Neural cell (in vitro differentiated cells): ENCODE results near the gene TECPR2. TPM values are rescaled to one million over a fixed set of nuclear protein-coding genes. Genes with fewer than 3 reads are reported as not detected.

Experiments
- H2AFZ ChIP-seq: fragments of 200-600, 300-800 bp; sonication (generic), shearing (Covaris generic); 2 replicates; pipeline ENCODE4 v1.6.0; 2014; ENCODE audit warnings: low read depth, mild to moderate bottlenecking, antibody characterized with exemption, low read length, moderate library complexity
- H3F3A ChIP-seq: fragments of 200-600 bp; shearing (Covaris generic); 2 replicates; pipeline ENCODE4 v1.6.1; 2016; ENCODE audit warnings: mild to moderate bottlenecking, moderate library complexity, mixed read lengths, antibody characterized with exemption, low read length; ENCODE audit not compliant: insufficient read depth, poor library complexity, severe bottlenecking
- H3K27ac ChIP-seq: fragments of 200-600, 300-800 bp; sonication (generic), shearing (Covaris generic); 2 replicates; pipeline ENCODE4 v1.5.1; 2014; ENCODE audit warnings: mild to moderate bottlenecking, low read length, moderate library complexity
- H3K27me3 ChIP-seq: fragments of 300-800, 200-600 bp; sonication (generic), shearing (Covaris generic); 2 replicates; pipeline ENCODE4 v1.6.0; 2014; ENCODE audit warnings: mild to moderate bottlenecking, low read depth, low read length, moderate library complexity; ENCODE audit not compliant: insufficient read depth
- H3K36me3 ChIP-seq: fragments of 300-800, 200-600 bp; sonication (generic), shearing (Covaris generic); 2 replicates; pipeline ENCODE4 v1.5.1; 2014; ENCODE audit warnings: mild to moderate bottlenecking, antibody characterized with exemption, low read length, moderate library complexity; ENCODE audit not compliant: insufficient read depth
- H3K4me2 ChIP-seq: fragments of 300-800, 200-600 bp; sonication (generic), shearing (Covaris generic); 2 replicates; pipeline ENCODE4 v1.6.0; 2014; ENCODE audit warnings: mild to moderate bottlenecking, low read length
- H3K4me3 ChIP-seq: fragments of 300-800, 200-600 bp; sonication (generic), shearing (Covaris generic); 2 replicates; pipeline ENCODE4 v1.5.1; 2014; ENCODE audit warnings: mild to moderate bottlenecking, low read length, moderate library complexity
- H3K79me2 ChIP-seq: fragments of 200-600 bp; shearing (Covaris generic); replicated peaks from 2 replicates; pipeline ENCODE4 v1.6.0; 2014; ENCODE audit warnings: mild to moderate bottlenecking, low read length, moderate library complexity; ENCODE audit not compliant: insufficient read depth
- H3K9ac ChIP-seq: fragments of 300-800, 200-600 bp; sonication (generic), shearing (Covaris generic); 2 replicates; pipeline ENCODE4 v1.6.1; 2016; ENCODE audit warnings: mild to moderate bottlenecking, low read length, mixed read lengths
- H3K9me2 ChIP-seq: fragments of 200-600 bp; shearing (Covaris generic); 2 replicates; pipeline ENCODE4 v1.6.1; 2016; ENCODE audit warnings: mild to moderate bottlenecking, low read length, mixed read lengths; ENCODE audit not compliant: insufficient read depth
- H3K9me3 ChIP-seq: fragments of 200-600, 300-800 bp; sonication (generic), shearing (Covaris generic); 2 replicates; pipeline ENCODE4 v1.6.1; 2016; ENCODE audit warnings: mild to moderate bottlenecking, mixed run types, low read length, moderate library complexity, mixed read lengths
- H4K20me1 ChIP-seq: fragments of 200-600 bp; shearing (Covaris generic); 2 replicates; pipeline ENCODE4 v1.6.1; 2016; ENCODE audit warnings: mild to moderate bottlenecking, mixed run types; ENCODE audit not compliant: insufficient read depth
- CTCF ChIP-seq: fragments of 450-650 bp; IDR thresholded peaks from 2 replicates; pipeline ENCODE4 v1.5.1; 2014; ENCODE audit warnings: antibody characterized with exemption, mild to moderate bottlenecking, moderate library complexity; ENCODE audit not compliant: poor library complexity, severe bottlenecking
- EP300 ChIP-seq: fragments of 450-650 bp; conservative IDR thresholded peaks from 2 replicates; pipeline ENCODE4 v1.6.1; 2014; ENCODE audit warnings: antibody characterized with exemption, mild to moderate bottlenecking, moderate library complexity; ENCODE audit not compliant: poor library complexity, severe bottlenecking
- EZH2 ChIP-seq: fragments of 200-600, 300-800 bp; shearing (Covaris generic), sonication (generic); IDR thresholded peaks from 2 replicates; pipeline ENCODE4 v1.6.1; 2014; ENCODE audit warnings: antibody characterized with exemption, low read length, borderline replicate concordance, mild to moderate bottlenecking; ENCODE audit not compliant: insufficient read depth, poor library complexity, severe bottlenecking
- MXI1 ChIP-seq: fragments of 450-650 bp; conservative IDR thresholded peaks from 2 replicates; pipeline ENCODE4 v1.6.1; 2014; ENCODE audit warnings: antibody characterized with exemption, mild to moderate bottlenecking; ENCODE audit not compliant: poor library complexity, severe bottlenecking
- POLR2AphosphoS5 ChIP-seq: IDR thresholded peaks from 2 replicates; pipeline ENCODE4 v1.6.1; 2012
- RAD21 ChIP-seq: fragments of 450-650 bp; conservative IDR thresholded peaks from 2 replicates; pipeline ENCODE4 v1.6.1; 2014; ENCODE audit warnings: antibody characterized with exemption, mild to moderate bottlenecking, moderate library complexity
- SMC3 ChIP-seq: fragments of 450-650 bp; conservative IDR thresholded peaks from 2 replicates; pipeline ENCODE4 v1.6.1; 2014; ENCODE audit warnings: antibody characterized with exemption, mild to moderate bottlenecking, moderate library complexity; ENCODE audit not compliant: poor library complexity
- TAF1 ChIP-seq: IDR thresholded peaks from 2 replicates; pipeline ENCODE4 v1.6.1; 2012; ENCODE audit warnings: low read depth
- polyA plus RNA-seq: library from polyadenylated mRNA; depleted of rRNA; stranded (reverse); fragments of >200 nt; gene quantifications from 2 replicates; pipeline ENCODE4 v1.2.3, GENCODE V29; 2014
- TF ChIP-seq, protein P1 (sequence below): IDR thresholded peaks from 2 replicates; pipeline ENCODE4 v1.6.1; 2012; ENCODE audit warnings: borderline replicate concordance

The TECPR2 gene
- polyA plus RNA-seq, 1 donor from 2014 or later, result 7.0 TPM

DNA sequence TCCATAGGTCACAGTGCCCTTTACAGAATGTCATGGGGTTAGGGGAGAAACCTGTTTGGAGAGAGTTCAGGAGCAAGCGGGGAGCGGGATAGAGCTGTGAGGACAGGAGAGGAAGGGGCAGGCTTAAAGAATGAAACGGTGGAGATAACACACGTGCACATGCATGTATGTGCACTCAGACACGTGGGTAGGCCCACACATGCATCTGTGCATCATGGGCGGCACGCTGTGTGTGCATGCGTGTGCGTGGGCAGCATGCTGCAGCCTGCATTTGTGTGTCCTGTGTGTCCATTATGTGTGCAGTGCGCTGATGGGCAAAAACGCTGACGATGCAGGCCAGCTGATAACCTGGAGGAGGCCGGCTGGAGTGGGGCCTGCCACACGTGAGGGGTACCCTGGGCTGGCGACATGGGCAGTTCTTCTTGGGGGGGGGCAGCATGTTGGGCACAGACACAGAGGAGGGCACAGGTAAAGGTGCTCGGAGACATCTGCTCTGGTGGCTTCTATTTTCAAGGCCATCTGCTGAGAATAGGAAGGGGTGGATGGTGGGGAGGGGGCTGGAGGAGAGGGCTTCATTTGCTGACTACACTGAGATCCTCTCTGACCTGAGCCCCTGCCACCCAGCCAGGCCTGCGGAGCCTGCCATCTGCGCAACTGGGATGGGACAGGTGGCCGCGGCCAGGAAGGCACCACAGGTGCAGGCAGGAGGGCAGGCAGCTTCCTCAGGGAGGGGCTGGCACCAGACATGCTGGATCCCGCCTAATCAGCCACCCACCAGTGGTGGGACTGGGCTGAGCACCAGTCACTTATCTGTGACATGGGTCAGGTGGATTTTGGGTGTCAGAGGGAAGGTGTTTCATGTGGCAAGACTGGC is 151.4 kb downstream of the TECPR2 start:
- Histone ChIP-seq H3K9me3 (no peaks in the 10 kb centered on the region), H3K79me2 (no peaks in the 10 kb centered on the region), H3K27me3 (peaks cover 4% of the 10 kb centered on the region), H3F3A (no peaks in the 10 kb centered on the region), H3K4me3 (no peak overlapping the region), H3K4me2 (no peak overlapping the region), H3K9ac (no peak overlapping the region), H4K20me1 (no peaks in the 10 kb centered on the region), H3K36me3 (no peaks in the 10 kb centered on the region), H3K9me2 (no peaks in the 10 kb centered on the region), H3K27ac (no peak overlapping the region), H2AFZ (no peak overlapping the region)
- no peak for TF ChIP-seq TAF1
- no peak for TF ChIP-seq EZH2
- TF ChIP-seq RAD21, result no peak
- no peak for TF ChIP-seq POLR2AphosphoS5
- no peak for TF ChIP-seq CTCF
- no peak for TF ChIP-seq MXI1
- TF ChIP-seq, protein P1, sequence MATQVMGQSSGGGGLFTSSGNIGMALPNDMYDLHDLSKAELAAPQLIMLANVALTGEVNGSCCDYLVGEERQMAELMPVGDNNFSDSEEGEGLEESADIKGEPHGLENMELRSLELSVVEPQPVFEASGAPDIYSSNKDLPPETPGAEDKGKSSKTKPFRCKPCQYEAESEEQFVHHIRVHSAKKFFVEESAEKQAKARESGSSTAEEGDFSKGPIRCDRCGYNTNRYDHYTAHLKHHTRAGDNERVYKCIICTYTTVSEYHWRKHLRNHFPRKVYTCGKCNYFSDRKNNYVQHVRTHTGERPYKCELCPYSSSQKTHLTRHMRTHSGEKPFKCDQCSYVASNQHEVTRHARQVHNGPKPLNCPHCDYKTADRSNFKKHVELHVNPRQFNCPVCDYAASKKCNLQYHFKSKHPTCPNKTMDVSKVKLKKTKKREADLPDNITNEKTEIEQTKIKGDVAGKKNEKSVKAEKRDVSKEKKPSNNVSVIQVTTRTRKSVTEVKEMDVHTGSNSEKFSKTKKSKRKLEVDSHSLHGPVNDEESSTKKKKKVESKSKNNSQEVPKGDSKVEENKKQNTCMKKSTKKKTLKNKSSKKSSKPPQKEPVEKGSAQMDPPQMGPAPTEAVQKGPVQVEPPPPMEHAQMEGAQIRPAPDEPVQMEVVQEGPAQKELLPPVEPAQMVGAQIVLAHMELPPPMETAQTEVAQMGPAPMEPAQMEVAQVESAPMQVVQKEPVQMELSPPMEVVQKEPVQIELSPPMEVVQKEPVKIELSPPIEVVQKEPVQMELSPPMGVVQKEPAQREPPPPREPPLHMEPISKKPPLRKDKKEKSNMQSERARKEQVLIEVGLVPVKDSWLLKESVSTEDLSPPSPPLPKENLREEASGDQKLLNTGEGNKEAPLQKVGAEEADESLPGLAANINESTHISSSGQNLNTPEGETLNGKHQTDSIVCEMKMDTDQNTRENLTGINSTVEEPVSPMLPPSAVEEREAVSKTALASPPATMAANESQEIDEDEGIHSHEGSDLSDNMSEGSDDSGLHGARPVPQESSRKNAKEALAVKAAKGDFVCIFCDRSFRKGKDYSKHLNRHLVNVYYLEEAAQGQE, result no peak
- no peak for TF ChIP-seq EP300
- no peak for TF ChIP-seq SMC3

GRCh38 chr14:102514987-102515733 is 152.4 kb downstream of the TECPR2 start:
- no peaks in the 10 kb centered on the region for H3F3A ChIP-seq
- H2AFZ ChIP-seq, result no peak overlapping the region
- H4K20me1 ChIP-seq, result no peaks in the 10 kb centered on the region
- H3K79me2 ChIP-seq, result no peaks in the 10 kb centered on the region
- no peak overlapping the region for H3K27ac ChIP-seq
- no peaks in the 10 kb centered on the region for H3K36me3 ChIP-seq
- H3K9me3 ChIP-seq, result no peaks in the 10 kb centered on the region
- peaks cover under 1% of the 10 kb centered on the region for H3K27me3 ChIP-seq
- H3K9ac ChIP-seq, result no peak overlapping the region
- no peak overlapping the region for H3K4me3 ChIP-seq
- no peak for TF ChIP-seq RAD21
- TF ChIP-seq SMC3, result no peak
- no peak for TF ChIP-seq TAF1
- no peak for TF ChIP-seq MXI1
- TF ChIP-seq EZH2, result no peak
- no peak for TF ChIP-seq CTCF
- no peak overlapping the region for H3K4me2 ChIP-seq
- no peaks in the 10 kb centered on the region for H3K9me2 ChIP-seq
